HG03354 (cell line): ENCODE measurements around the gene GPRC5D.
A peak's percentile ranks its signal among the peaks of the same experiment; 100 is the strongest.

Experiments
- ATAC-seq: cut with Tn5 transposase; IDR thresholded peaks from one replicate; pipeline ENCODE4 v1.9.1; 2021; ENCODE audit warnings: mild to moderate bottlenecking; ENCODE audit not compliant: unreplicated experiment, poor library complexity, severe bottlenecking

Gene GPRC5D

GRCh38 chr12:12941450-12942350 lies 10.3 kb downstream of the GPRC5D start:
- ATAC-seq = no peak

GRCh38 chr12:12939888-12940287 lies 12.1 kb downstream of the GPRC5D start:
- no peak for ATAC-seq

- no peak for ATAC-seq
Measured at GRCh38 chr12:12938541-12938940, 13.4 kb downstream of the GPRC5D start.

GRCh38 chr12:12936983-12937491 lies 14.9 kb downstream of the GPRC5D start:
- ATAC-seq = no peak

GRCh38 chr12:12934556-12934955 lies 17.4 kb downstream of the GPRC5D start:
- no peak for ATAC-seq

- no peak for ATAC-seq
Measured at GRCh38 chr12:12933742-12934141, 18.2 kb downstream of the GPRC5D start.

- ATAC-seq = no peak
Measured at GRCh38 chr12:12930633-12931219, 21.2 kb downstream of the GPRC5D start.

GRCh38 chr12:12929696-12930095 lies 22.3 kb downstream of the GPRC5D start:
- ATAC-seq = no peak

GRCh38 chr12:12927211-12928079 lies 24.5 kb downstream of the GPRC5D start:
- ATAC-seq = no peak

GRCh38 chr12:12926571-12927071 lies 25.3 kb downstream of the GPRC5D start:
- ATAC-seq = no peak

- no peak for ATAC-seq
Measured at GRCh38 chr12:12925388-12925787, 26.6 kb downstream of the GPRC5D start.

- no peak for ATAC-seq
Measured at GRCh38 chr12:12924169-12924568, 27.8 kb downstream of the GPRC5D start.

- no peak for ATAC-seq
Measured at GRCh38 chr12:12922978-12923377, 29.0 kb downstream of the GPRC5D start.

- ATAC-seq = no peak
Measured at GRCh38 chr12:12922191-12922616, 29.8 kb downstream of the GPRC5D start.

- ATAC-seq = no peak
Measured at GRCh38 chr12:12919666-12920435, 32.1 kb downstream of the GPRC5D start.

GRCh38 chr12:12918781-12919389 lies 33.1 kb downstream of the GPRC5D start:
- no peak for ATAC-seq

GRCh38 chr12:12917517-12917916 lies 34.5 kb downstream of the GPRC5D start:
- ATAC-seq = no peak

GRCh38 chr12:12916135-12916944 lies 35.6 kb downstream of the GPRC5D start:
- peak; percentile 94 for ATAC-seq
